GM18505 (cell line): ENCODE results near the gene SARS1.

Experiments
- ATAC-seq: cut with Tn5 transposase; IDR thresholded peaks from one replicate; pipeline ENCODE4 v1.9.1; 2021; ENCODE audit not compliant: unreplicated experiment
- POLR2A ChIP-seq: IDR thresholded peaks from 4 replicates; pipeline ENCODE4 v1.6.1; 2011; ENCODE audit warnings: borderline replicate concordance; ENCODE audit not compliant: insufficient read depth, insufficient read length; ENCODE audit errors: extremely low read depth

Gene SARS1

DNA sequence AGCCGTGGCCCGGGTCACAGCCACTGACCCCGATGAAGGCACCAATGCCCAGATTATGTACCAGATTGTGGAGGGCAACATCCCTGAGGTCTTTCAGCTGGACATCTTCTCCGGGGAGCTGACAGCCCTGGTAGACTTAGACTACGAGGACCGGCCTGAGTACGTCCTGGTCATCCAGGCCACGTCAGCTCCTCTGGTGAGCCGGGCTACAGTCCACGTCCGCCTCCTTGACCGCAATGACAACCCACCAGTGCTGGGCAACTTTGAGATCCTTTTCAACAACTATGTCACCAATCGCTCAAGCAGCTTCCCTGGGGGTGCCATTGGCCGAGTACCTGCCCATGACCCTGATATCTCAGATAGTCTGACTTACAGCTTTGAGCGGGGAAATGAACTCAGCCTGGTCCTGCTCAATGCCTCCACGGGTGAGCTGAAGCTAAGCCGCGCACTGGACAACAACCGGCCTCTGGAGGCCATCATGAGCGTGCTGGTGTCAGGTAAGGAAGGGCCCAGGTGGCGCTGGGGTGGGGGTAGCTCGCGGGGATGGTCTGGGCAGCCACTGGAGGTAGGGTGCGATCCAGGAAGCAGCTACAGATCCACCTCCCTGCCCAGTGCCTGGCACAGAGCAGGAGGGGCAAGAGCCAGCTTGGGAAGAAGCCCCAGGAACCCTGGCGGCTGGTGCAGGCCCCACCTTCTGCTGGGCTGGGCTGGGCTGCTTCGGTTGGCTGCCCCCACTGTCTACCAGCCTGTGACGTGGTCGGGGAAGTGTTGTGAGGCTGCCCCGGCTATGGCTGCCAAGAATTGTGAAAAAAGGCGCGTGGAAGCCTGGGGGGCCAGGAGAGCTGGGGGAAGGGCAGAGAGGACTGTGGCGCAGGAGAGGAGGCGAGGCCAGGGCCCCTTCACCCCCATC lies 39.4 kb downstream of the SARS1 start:
- ATAC-seq = no peak
- TF ChIP-seq POLR2A = no peak

DNA sequence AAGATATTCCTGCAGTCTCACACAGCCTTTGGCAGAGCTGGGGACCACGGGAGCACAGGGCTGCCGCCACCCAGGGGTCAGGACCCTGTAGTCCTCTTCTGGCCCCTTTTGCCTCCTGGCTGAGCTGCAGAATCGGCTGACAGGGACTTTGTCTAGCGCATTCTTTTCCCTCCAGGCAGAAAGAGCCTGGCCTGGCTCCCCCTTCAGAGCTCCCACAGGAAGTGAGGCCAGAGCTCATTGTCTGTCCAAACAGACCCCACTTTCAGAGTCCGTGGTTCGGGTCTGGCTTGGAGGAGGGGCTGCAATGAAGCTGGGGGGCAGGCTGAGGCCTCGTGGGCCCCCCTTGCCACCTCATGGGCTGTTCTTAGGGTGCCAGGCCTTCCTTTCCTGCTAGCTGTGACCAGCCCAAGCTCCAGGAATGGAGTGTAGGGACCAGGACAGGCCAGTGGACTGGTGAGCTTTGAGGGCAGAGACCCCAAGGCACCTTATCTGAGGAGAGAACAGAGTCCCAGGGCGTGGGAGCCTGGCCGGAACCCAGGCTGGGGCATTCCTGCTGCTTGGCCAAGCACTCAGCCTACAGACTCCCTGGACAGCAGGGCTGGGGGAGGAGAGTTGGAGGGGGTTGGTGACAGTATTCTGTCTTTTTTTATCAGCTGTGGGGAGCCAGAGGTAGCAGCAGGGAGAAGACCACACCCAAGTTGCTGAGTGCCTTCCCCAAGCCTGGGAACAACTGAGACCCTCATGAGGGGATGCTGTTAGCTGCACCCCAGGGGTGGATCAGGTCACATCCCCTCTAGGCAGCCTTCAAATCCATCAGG lies 40.3 kb downstream of the SARS1 start:
- ATAC-seq = no peak
- no peak for TF ChIP-seq POLR2A

DNA sequence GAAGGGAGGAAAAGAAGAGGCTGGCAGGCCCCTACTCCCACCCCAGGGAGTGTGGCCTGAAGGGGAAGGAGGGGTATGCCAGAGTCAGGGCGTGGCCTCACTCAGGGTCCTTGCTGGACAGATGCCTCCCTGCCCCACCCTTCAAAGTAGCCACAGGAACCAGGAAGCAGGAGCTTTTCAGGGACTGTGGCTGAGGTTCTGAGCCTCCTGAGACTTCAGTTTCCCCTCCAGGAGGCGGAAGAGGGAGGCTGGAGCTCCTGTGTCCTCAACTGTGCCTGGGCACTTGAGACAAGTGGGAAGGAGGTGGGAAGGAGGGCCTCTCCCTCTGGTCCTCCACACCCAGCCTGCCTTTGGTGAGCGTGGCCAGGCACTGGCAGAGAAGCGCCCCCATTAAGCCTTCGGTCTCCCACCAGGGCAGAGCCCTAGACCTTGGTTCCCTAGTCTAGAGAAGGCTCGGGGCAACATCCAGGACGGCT lies 40.9 kb downstream of the SARS1 start:
- TF ChIP-seq POLR2A = no peak
- no peak for ATAC-seq

DNA sequence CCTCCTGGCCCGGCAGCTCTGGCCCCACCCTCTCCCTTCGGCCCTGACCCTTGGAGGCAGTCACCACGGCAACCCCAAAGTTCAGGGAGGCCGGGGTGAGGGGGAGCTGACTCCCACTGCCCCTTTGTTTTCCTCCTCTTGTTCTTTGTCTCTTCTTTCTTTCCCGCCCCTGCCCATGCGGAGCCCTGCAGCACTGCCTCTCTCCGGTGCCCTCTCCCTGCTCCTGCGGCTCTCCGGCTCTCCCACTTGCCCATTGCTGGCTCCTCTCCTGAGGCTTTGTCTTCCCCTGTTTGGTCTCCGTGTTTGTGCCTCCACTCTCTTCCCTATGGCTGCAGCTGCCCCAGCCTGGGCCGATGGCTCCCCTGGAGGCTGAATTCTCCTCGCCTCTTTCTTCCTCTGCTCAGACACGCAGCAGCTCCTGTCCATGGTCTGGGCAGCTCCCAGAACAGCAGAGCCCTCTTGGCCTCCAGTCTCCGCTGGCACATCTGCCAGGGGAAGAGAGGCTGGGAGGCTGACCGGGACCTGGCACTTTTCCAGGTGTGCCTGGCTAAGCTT lies 41.5 kb downstream of the SARS1 start:
- no peak for ATAC-seq
- TF ChIP-seq POLR2A = no peak

DNA sequence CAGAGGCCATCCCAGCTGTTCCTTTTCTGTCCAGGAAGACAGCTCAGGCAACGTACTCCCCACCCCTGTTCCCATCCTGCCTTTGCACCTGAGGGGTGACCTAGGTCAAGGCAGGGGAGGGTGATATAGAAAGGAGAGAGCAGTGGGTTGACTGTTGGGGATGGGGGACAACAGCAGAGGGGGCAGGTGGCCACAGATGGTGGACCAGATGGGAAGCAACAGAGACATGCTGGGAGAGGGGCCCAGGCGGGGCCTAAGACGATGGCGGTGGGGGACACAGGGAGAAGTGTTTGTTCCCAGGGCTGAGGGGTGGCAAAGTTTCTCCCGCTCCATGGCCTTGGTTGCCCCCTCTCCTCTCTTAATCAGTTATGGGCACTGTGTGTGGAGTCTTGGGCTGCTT lies 42.0 kb downstream of the SARS1 start:
- no peak for ATAC-seq
- TF ChIP-seq POLR2A = no peak

DNA sequence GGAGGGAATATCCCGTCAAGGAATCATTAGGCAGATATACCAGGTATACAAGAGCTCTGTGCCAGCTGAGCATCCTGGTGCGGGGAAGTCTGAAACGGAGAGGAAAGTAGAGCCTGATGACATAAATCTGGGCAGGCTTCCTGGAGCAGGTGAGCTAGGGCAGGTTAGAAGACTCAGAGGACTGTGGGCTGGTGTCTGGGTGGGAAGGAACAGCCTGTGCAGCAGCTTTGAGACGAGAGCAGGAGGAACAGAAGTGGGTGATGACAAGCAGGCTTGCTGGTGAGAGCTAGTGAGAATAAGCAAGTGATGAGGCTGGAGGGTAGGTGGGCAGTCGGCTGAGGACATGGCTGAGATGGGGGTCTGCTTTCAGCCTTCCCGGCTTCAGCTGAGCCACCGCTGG lies 42.4 kb downstream of the SARS1 start:
- ATAC-seq = no peak
- no peak for TF ChIP-seq POLR2A

DNA sequence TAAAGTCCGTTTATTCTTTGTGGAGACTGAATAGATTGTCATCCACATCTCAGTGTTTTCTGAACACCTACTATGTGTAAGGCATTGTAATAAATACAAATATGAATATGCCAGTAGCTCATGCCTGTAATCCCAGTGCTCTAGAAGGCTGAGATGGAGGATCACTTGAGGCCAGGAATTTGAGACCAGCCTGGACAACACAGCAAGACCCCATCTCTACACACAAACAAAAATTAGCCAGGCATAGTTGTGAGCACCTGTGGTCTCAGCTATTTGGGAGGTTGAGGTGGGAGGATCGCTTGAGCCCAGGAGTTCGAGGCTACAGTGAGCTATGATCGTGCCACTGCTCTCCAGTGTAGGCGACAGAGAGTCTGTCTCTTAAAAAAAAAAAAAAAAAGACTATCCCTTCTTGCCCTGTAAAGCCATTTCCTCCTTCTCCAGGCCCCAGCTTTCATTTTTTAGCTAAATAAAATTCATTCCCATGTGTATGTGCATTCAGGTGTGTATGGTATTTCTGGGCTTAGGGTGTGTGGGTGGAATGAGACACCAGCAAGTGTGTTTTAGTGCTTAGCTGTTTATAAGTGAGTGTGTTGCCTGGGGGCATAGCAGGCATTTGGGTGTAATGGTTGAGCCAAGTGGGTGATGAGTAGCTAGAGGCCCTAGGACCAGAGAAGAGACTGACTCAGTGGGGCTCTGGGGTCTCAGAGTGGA lies 43.4 kb downstream of the SARS1 start:
- ATAC-seq = no peak
- no peak for TF ChIP-seq POLR2A

DNA sequence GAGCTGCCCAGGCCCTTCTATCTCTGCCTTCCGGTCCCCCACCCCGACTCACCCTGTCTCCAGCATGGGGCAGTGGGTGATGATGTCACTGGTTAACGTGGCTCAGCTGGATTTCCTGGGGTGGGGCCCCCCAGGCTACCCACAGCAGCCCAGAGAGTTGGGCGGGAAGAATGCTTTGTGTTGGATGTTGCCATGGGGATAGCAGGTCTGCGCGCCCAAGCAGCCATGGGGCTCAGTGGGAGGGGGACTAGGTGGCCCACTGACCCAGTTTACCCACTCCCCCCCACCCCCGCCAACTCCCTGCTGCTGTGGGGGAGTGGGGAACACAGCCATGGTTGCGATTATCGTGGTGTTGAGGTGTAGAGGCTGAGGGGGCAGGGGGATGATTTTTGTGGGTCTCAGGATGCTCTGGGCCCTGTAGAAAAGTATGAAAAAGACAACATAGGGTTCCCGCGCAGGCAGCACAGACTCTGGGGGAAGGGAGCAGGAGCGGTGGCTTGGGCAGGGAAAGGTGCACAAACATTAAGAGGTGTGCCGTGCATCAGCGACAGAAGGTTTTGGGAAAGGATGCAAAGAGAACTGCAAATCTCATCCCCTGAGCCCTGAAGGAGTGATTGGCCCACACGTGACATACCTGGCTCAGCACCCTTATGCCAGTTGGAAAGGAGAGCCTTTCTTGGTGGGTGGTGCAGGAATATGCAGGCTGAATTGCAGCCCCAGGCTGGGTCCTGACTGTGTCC lies 44.1 kb downstream of the SARS1 start:
- TF ChIP-seq POLR2A = no peak
- no peak for ATAC-seq

DNA sequence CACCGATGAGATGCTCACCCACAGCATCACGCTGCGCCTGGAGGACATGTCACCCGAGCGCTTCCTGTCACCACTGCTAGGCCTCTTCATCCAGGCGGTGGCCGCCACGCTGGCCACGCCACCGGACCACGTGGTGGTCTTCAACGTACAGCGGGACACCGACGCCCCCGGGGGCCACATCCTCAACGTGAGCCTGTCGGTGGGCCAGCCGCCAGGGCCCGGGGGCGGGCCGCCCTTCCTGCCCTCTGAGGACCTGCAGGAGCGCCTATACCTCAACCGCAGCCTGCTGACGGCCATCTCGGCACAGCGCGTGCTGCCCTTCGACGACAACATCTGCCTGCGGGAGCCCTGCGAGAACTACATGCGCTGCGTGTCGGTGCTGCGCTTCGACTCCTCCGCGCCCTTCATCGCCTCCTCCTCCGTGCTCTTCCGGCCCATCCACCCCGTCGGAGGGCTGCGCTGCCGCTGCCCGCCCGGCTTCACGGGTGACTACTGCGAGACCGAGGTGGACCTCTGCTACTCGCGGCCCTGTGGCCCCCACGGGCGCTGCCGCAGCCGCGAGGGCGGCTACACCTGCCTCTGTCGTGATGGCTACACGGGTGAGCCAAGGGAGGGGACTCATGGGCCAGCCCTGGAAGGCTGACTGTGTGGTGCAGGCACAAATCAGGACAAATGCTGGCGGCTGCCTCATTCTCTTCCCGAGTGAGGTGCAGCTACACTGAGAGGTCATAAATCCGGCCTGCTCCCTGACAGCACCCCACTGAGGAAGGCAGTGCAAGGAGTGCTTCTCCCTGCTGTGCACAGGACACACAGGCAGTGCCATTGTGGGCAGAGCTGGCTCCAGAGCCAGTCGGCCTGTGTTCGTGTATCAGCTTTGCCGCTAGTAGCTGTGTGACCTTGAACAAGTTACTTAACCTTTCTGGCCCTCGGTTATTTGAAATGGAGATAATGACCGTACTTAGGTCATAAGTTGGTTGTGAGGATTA lies 45.1 kb downstream of the SARS1 start:
- ATAC-seq = no peak
- no peak for TF ChIP-seq POLR2A

DNA sequence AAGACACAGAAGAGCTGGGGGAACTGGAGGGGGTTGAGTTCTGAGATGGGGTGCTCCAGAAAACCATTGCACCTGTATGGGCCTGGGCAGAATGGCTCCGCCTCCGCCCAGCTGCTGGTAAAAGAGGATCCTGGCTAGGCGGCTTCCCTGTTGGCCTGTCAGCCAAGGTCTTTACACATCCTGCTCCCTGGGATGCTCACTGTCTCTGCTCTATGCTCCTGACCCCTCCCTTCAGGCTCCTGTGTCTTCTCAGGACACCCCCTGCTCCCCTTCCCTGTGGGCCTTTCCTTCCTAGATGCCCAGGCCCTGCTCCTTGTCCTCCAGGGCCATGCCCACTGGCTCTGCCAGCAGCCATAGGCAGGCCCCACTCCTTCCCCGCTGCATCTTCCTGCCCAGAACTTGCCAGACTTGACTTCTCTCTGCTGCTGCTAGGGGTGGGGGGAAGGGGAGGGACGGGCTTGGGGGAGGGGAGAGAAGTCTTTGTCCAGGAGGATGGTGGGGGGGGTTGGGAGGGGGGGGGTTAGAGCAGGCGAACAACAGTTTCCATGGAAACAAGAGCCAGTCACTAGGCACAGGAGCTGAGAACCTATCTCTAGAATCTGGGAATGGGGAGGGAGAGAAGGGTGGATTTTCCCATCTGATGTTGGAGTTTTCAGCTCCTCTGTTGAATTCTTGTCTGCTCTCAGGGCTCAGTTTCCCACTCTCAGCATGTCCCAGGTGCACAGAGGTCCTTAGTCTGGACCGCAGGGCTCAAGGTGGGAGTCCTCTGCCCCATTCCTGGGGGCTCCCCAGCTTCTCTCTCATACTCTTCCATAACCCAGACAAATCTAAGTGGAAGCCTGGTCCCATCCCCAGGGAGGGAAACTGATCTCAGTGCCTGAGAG lies 46.2 kb downstream of the SARS1 start:
- ATAC-seq = no peak
- no peak for TF ChIP-seq POLR2A
